GM18517 (cell line): Measurements from ENCODE around the gene CENPF.

Source experiments
- ATAC-seq: cut with Tn5 transposase; IDR thresholded peaks from one replicate; pipeline ENCODE4 v1.9.1; 2021; ENCODE audit warnings: mild to moderate bottlenecking, moderate library complexity; ENCODE audit not compliant: unreplicated experiment

CENPF gene

DNA sequence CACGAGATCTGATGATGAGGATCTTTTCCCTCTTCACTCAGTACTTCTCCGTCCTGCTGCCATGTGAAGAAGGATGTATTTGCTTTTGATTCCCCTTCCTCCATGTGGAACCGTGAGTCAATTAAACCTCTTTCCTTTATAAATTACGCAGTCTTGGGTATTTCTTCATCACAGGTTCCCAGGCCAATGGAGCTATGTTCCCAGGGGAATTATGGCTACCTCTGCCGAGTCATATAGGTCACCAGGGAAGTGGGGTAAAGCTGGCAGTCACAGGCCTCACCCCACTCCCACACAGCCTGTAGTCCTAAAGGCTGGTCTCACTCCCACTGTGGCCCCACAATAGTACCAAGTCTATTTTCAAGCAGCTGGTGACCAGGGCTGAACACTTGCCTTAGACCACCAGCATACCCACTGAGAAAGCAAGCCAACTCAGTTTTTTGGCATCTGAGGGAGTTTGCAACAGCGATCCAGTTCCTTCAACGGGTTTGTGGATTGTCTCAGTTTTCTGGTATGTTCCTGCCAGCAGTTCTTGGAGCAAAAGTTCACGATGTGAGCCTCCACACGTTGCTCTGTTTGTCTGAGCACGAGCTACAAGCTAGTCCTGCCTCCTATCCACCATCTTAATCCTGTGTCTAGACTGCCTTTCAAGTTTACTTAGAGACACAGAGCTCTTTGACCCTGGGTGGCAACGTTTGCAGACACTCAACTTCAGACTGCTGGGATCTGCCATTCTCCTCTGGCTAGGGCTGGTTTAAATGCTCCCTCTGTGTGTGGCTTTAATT, 104.5 kb downstream of the CENPF start:
- ATAC-seq: no peak

- no peak for ATAC-seq
Measured at GRCh38 chr1:214708321-214708955, 105.4 kb downstream of the CENPF start.

GRCh38 chr1:214709241-214709640, 106.2 kb downstream of the CENPF start:
- no peak for ATAC-seq

GRCh38 chr1:214712737-214713136, 109.7 kb downstream of the CENPF start:
- no peak for ATAC-seq
